Lower leg skin (tissue), 3 donors: ENCODE results near the gene SEH1L.

Experiments used
- CTCF ChIP-seq, 3 donors: fragments of 450-650 bp; IDR thresholded peaks; one replicate each; pipeline ENCODE4 v1.5.1; 2016; ENCODE audit warnings: antibody characterized with exemption in 3 of 3, mild to moderate bottlenecking in 3 of 3, moderate library complexity in 2 of 3
- POLR2A ChIP-seq, 2 donors: fragments of 450-650 bp; IDR thresholded peaks; one replicate each; pipeline ENCODE4 v1.6.1; 2016 to 2017; ENCODE audit warnings: antibody characterized with exemption in 2 of 2, mild to moderate bottlenecking in 1 of 2, moderate library complexity in 1 of 2

DNA sequence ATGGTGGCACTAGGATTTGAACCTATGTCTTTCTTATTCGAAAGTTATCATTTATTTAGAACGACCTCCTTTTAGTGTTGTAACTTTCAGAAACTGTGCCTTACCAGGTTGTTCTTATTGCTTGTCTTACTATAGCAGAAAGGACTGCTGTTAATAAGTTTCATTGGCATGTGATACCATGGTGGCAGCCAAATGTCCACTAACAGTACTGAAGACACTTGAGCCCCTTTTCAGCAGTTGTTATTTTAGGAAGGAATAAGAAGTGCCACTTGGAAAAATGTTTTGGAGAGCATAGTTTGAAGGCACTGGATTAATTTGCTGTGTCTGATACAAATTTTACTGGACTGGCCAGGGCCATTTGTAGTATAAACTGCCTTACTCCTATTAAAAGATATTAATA lies 81.1 kb downstream of the SEH1L start:
- no peak for TF ChIP-seq POLR2A (IDR thresholded peaks at IDR 0.05)
- no peak for TF ChIP-seq CTCF (IDR thresholded peaks at IDR 0.05)
